ENCODE data around the gene PCNT.
A peak's percentile ranks its signal among the peaks of the same experiment; 100 is the strongest.
"Not testable (repeated sequence)": the region's sequence is repeated elsewhere in the genome, so short reads cannot be mapped to it uniquely, and the experiment has no call there.

PCNT gene

GRCh38 chr21:46304955-46305354, 19.0 kb upstream of the PCNT start:
- DNase-seq: no peak

GRCh38 chr21:46307625-46308024, 16.3 kb upstream of the PCNT start:
- no peak for DNase-seq

GRCh38 chr21:46308431-46308830, 15.5 kb upstream of the PCNT start:
- DNase-seq: no peak

- DNase-seq: not testable (repeated sequence)
Observed at GRCh38 chr21:46310260-46310659, 13.7 kb upstream of the PCNT start.

GRCh38 chr21:46311568-46311967, 12.4 kb upstream of the PCNT start:
- DNase-seq: no peak

- DNase-seq: no peak
Observed at GRCh38 chr21:46312949-46313348, 11.0 kb upstream of the PCNT start.

GRCh38 chr21:46314441-46315020, 9.4 kb upstream of the PCNT start:
- DNase-seq: no peak

- no peak for DNase-seq
Observed at GRCh38 chr21:46316708-46317324, 7.1 kb upstream of the PCNT start.

- no peak for DNase-seq
Observed at GRCh38 chr21:46317710-46318463, 6.1 kb upstream of the PCNT start.

- no peak for DNase-seq
Observed at GRCh38 chr21:46318464-46318845, 5.5 kb upstream of the PCNT start.

GRCh38 chr21:46319186-46319585, 4.8 kb upstream of the PCNT start:
- no peak for DNase-seq

- DNase-seq: no peak
Observed at GRCh38 chr21:46320331-46320801, 3.6 kb upstream of the PCNT start.

GRCh38 chr21:46322351-46323226, 1.4 kb upstream of the PCNT start:
- DNase-seq: peak; percentile 39

- no peak for DNase-seq
Observed at GRCh38 chr21:46323227-46323709, 688 bp upstream of the PCNT start.

GRCh38 chr21:46324390-46325072, 575 bp downstream of the PCNT start:
- DNase-seq: peak; percentile 95

GRCh38 chr21:46325073-46325912, 1.3 kb downstream of the PCNT start:
- peak; percentile 77 for DNase-seq

GRCh38 chr21:46326110-46326703, 2.3 kb downstream of the PCNT start:
- DNase-seq: peak; percentile 20

GRCh38 chr21:46327711-46328110, 3.8 kb downstream of the PCNT start:
- no peak for DNase-seq

GRCh38 chr21:46328151-46328550, 4.2 kb downstream of the PCNT start:
- no peak for DNase-seq

GRCh38 chr21:46329796-46330195, 5.8 kb downstream of the PCNT start:
- no peak for DNase-seq
